ENCODE measurements around the gene LYPD6B.

LYPD6B gene

DNA sequence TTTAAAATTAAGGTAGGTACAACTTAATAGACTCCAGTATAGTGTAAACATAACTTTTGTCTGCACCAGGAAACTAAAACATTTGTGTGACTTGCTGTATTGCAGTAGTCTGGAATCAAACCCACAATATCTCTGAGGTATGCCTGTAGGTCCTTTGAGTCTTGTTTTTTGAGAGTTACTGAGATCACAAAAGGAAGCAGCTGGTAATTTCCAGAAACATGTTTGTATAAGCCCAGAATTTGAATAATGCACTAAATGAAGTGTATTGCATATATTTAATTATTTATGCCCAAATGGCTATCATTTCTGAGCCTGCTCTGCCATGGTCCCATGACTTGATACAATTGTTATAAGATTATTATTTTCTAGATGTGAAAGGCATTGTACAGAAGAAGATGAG lies 148.6 kb downstream of the LYPD6B start:
- TF ChIP-seq, protein P1, sequence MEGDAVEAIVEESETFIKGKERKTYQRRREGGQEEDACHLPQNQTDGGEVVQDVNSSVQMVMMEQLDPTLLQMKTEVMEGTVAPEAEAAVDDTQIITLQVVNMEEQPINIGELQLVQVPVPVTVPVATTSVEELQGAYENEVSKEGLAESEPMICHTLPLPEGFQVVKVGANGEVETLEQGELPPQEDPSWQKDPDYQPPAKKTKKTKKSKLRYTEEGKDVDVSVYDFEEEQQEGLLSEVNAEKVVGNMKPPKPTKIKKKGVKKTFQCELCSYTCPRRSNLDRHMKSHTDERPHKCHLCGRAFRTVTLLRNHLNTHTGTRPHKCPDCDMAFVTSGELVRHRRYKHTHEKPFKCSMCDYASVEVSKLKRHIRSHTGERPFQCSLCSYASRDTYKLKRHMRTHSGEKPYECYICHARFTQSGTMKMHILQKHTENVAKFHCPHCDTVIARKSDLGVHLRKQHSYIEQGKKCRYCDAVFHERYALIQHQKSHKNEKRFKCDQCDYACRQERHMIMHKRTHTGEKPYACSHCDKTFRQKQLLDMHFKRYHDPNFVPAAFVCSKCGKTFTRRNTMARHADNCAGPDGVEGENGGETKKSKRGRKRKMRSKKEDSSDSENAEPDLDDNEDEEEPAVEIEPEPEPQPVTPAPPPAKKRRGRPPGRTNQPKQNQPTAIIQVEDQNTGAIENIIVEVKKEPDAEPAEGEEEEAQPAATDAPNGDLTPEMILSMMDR (IDR thresholded peaks at IDR 0.05; ENCODE audit: borderline replicate concordance, insufficient read depth, low read depth, low read length) = no peak
- no peak overlapping the region for H3K4me3 ChIP-seq (ENCODE audit: low read depth, low read length)

- TF ChIP-seq, protein P1 (IDR thresholded peaks at IDR 0.05; ENCODE audit: borderline replicate concordance, insufficient read depth, low read depth, low read length) = no peak
- no peak overlapping the region for H3K4me3 ChIP-seq (ENCODE audit: low read depth, low read length)
These were observed 149.8 kb downstream of the LYPD6B start for GRCh38 chr2:149188291-149188690.

DNA sequence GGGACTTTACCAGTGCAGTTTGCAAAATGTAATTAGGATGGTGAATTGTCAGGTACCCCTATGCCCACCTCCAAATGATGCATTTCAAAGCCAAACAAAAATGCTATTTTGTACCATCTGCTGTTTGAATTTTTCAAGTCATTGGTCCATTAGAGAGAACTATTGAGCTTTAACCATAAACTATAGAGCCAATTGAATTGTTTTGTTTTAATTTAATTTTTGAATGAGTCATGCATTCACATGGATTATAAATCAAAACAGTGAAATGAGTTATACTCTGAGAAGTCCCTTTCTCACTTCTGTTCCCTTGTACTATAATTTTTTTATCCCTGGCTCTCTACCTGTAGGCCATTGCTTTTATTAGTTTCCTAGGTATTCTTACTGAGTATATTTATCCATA lies 151.3 kb downstream of the LYPD6B start:
- H3K4me3 ChIP-seq (ENCODE audit: low read depth, low read length) = no peak overlapping the region
- TF ChIP-seq, protein P1 (IDR thresholded peaks at IDR 0.05; ENCODE audit: borderline replicate concordance, insufficient read depth, low read depth, low read length) = no peak

DNA sequence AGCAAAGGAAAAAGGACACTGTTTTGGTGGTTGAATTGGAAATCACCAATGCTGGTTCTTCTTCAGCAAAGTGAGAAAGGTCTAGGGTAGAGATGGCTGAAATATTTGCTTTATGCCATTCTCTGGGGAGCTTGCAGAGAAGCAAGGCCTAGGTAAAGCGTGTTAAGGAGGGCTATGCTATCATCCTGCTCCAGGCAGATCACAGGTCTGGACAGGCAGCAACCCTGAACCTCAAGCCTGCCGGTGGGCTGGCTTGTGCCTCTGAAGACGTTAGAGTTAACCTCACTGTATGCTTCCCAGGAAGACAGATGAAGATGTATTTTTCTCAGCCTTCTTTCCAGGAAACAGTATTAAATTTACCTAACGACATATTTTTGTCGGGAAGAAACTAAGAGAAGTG lies 153.4 kb downstream of the LYPD6B start:
- no peak overlapping the region for H3K4me3 ChIP-seq (ENCODE audit: low read depth, low read length)
- TF ChIP-seq, protein P1 (IDR thresholded peaks at IDR 0.05; ENCODE audit: borderline replicate concordance, insufficient read depth, low read depth, low read length) = no peak

DNA sequence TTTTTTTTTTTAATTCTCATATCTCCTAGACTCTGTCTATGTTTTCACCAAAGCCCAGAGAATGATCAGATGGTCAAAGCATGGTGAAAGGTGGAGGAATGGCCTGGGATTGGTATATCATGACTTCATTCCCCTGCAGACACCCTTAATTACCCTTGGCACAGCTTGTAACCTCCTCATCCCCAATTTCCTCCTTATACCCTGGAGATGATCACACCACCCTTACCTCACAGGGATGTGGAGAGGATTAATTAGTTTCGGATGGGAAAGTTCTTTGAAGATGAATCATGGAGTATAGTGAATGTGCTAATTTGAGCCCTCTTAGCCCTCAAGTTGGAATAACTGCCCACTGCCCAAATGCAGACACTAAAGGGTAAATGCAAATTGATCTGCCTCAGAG lies 153.9 kb downstream of the LYPD6B start:
- TF ChIP-seq, protein P1 (IDR thresholded peaks at IDR 0.05; ENCODE audit: borderline replicate concordance, insufficient read depth, low read depth, low read length) = no peak
- H3K4me3 ChIP-seq (ENCODE audit: low read depth, low read length) = no peak overlapping the region

DNA sequence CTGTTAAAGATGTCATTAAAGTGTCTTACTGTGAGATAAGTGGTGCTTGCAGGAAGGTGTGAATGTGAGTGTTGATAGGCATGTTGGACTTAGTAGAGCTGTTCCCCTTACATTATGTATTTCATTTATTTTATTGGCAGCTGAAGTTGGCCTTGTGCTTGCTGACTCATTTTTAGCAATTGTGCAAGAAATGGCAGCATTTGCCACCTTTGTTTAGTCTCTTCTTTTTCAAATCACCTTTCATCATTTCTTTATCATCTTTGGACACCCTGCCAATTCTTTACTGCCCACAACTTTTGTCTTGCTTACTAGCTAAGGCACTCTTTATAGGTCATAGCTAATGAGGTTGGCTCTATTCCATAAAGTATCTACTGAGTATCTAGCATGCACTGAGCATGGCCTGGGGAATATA lies 161.6 kb downstream of the LYPD6B start:
- TF ChIP-seq, protein P1 (IDR thresholded peaks at IDR 0.05; ENCODE audit: borderline replicate concordance, insufficient read depth, low read depth, low read length) = no peak
- no peak overlapping the region for H3K4me3 ChIP-seq (ENCODE audit: low read depth, low read length)

GRCh38 chr2:149204686-149205085 lies 166.2 kb downstream of the LYPD6B start:
- H3K4me3 ChIP-seq (ENCODE audit: low read depth, low read length) = no peak overlapping the region
- TF ChIP-seq, protein P1 (IDR thresholded peaks at IDR 0.05; ENCODE audit: borderline replicate concordance, insufficient read depth, low read depth, low read length) = no peak
